SKM-1 treated with dmso at 0.1 percent for 144 hours (cell line): ENCODE results near the gene SEMA6B.

Experiments
- DNase-seq: peaks from one replicate; lab custom pipeline; 2025; ENCODE audit not compliant: unreplicated experiment; lab: John Stamatoyannopoulos, UW

The SEMA6B gene

DNA sequence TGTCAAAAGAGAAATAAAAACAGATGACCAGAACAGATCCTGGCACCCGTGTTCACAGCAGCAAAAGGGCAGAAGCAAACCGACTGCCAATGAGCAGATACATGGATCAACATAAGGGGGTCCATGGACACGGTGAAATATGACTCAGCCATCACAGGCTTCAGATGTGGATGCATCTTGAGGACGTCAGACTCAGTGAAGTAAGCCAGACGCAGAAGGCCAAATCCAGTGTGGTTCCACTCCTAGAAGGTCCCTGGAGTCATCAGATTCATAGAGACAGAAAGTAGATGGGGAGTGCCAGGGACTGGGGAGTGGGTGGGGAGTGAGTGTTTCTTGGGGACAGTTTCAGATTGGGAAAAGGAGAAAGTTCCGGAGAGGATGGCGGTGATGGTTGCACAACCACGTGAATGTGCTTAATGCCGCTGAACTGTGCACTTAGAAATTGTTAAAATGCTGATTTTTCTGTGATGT is 28.8 kb upstream of the SEMA6B start:
- DNase-seq = no peak

DNA sequence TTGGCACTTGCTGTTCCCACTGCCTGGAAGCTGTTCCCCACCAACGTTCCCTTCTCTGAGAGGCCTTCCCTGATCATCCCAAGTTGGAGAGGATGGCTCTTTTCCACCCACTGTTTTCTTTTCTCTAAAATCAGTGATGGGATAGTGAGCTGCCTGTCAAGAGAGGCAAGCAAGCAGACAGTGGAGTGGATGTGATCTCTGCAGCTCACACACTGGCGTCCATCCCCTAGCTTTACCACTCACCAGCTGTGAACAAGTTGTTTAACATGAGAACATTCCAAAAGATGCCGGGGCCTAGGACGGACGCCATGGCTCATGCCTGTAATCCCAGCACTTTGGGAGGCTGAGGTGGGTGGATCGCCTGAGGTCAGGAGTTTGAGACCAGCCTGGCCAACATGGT is 28.0 kb upstream of the SEMA6B start:
- DNase-seq = no peak

DNA sequence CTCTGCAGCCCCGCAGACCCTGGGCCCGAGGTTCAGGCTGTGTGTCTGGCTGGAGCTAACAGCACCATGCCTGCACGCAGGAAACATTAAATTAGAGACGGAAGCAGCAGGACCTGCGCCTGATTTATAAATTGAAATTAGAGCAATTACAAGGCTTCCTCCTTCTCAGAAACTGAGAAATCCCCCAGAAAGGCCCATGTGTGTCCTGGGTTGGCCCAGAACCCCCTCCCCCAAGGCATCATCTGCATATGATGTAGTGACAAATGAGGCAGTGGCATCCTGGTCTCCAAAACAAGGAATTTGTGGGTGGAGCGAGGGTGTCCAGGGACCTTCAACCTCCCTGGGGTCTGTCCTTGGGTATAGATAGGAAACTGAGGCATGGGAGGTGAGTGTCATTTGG is 27.2 kb upstream of the SEMA6B start:
- no peak for DNase-seq

DNA sequence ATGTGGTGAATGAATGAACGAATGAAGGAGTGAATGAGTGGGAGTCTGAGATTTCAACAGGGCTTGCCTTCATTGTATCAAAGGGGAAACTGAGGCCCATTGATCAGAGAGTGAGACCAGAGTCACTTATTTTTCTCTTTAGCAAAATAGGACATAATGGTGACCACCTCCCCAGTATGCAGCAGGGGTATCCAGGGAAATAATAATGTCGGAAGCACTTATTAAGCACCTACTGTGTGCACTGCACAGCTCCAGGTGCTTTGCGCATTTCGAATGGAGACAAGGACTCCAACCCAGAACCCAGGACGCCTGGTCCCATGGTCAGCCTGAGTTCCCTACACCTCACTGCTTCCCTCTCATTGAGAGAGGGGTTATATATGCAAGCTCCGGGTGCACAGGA is 26.8 kb upstream of the SEMA6B start:
- DNase-seq = no peak

DNA sequence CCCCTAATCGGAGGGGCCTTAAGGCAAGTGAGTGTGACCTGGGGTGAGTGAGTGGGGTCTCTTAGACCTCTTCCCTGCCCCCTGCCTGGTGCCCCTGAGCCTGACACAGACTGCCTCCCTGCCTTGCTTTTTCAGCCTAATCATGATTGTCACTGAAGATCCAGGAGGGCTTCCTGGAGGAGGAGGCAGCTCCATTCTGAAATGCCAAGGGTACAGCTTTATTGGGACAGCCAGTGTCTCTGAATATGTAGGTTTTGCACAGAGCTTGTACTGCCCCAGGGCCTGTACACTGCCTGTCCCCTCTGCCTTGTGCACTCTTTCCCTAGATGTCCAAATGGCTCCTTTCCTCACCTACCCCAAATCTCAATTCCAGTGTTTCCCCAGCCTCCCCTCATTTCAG is 26.1 kb upstream of the SEMA6B start:
- DNase-seq = no peak

DNA sequence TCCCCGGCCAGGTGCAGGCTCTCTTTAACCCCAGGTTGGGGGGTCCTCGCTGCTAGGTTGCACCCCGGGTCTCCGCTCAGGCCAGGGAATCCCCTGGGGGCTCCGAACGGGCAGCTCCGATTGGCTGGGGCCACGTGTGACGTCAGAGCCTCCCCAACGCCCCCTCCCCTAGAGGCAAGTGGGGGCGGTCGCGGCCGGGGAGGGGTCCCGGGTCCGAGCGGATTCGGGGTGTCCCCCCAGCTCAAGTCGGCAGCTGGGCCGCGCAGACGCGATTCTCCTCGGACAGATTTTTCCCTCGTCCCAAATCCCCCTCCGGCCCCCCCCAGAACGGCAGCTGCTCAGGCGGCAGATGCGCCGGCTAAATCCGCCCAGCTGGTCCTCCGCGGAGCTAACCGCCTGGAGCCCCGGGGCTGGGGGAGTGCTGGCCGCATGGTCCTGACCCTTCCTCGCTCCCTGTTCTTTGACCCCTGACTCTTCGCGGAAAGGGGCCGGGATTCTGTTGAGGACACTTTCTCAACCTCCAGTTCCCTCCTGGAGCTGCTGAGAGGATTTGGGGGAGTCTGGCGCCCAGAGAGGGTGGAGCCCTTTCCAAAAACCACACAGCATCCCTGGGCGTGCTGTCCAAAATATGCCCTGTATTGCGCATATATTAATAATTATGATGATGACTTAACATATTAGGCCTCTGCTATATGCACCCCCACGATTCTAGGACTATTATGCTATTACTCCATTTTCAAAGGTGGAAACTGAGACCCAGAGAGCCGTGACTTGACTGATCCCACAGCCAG is 25.4 kb upstream of the SEMA6B start:
- no peak for DNase-seq

DNA sequence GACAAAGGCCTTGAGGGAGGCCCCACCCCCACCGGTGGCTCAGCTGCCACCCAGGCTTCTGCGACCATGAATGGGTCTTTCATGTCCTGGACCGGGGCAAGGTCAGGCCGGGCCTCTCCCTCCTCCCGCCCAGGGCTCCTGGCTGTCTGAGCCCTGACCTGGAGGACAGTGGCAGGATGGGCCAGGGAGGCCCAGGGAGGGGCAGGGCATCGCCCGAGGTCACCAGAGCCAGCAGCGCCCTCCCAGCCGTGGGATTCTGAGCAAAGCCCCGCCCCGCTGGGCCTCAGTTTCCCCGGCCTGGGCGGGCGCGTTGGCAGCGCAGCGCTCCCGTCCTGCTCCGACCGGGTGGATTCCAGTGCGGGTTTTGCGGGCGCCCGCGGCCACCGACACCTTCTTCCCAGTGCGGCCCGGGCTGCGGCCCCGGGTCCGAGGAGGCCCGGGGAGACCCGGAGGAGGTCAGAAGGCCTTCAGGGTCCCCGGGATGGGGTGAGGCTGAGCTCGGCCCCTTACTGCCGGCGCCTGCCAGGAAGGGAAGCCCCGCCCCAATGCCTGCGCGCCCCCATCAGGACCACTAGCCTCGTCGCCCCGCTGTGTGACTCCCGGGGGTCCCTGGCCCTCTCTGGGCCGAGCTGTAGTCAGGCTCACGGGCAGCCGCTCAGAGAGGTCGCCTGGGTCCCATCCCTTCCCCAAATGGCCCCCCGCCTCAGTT is 24.6 kb upstream of the SEMA6B start:
- DNase-seq = no peak

DNA sequence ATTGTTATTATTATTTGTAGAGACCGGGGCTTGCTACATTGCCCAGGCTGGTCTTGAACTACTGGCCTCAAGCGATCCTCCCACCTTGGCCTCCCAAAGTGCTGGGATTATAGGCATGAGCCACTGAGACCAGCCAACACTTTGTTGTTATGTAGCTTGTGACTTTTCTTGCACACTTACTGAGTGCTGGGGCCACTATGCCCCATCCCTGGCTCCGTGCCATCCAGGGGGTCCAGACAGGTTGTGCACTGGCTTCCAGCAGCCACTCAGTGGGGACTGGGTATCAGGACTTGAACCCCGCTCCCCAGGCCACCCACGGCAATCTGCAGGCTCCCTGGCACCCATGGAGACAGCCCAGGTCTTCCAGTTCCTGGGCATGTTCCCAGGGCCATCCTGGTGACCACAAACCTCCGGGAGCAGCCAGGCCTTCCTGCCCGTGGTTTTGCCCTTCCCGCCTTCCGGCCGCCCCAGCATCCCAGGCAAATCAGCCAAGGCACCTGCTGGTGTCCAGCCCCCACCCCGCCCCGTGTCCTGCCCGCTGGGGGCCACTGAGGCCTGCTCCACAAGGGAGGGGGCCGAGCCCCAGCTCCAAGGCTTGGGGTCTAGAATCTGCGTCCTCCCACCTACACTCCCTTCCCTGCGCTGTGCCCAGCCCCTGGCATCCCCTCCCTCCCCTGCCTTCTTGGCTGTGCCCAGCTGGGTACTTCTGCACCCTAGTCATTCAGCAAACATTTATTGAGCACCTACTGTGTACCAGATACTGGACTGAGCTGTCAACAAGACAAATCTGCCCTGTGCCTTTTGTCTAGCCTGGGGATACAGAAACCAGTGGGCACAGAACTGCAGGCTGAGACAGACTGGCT is 23.7 kb upstream of the SEMA6B start:
- DNase-seq = no peak

DNA sequence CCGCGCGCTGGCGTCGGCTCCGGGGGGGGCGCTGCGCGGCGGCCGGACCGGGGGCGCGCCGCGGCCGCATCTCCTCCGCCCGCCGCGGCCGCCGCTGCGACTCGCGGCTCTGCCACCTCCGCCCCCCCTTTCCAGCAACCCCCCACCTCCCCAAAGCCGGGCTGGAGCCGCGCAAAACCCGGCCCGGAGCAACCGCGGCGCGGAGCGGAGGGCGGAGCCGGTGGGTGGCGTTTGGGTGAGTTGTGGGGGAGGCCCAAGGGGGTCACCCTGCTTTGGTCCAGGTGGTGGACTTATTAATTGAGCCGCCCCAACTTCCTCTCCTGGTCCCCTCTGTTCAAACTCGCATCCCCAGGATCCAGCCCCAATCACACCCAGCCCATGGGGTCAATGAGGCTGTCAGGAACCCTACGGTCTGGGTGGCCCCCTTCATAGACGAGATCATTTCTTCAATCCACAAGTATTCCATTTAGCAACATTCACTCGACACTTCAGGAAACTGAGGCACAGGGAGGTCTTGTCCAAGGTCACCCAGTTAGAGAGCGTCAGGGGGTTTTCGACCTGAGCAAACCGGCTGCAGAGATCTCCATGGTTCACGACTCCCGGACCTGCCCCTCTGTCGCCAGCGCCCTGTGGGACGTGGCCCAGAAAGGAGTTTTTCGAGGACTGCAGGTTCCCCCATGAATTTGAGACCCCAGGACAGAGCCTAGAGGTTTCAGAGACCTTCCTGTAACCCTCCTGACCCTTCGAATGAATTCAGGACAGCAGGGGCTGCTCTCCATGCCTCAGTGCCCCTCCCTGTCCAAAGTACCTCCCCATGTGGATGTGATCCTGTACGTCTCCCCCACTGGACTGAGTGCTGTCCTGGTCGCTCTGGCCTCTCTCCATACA is 22.4 kb upstream of the SEMA6B start:
- DNase-seq = no peak

DNA sequence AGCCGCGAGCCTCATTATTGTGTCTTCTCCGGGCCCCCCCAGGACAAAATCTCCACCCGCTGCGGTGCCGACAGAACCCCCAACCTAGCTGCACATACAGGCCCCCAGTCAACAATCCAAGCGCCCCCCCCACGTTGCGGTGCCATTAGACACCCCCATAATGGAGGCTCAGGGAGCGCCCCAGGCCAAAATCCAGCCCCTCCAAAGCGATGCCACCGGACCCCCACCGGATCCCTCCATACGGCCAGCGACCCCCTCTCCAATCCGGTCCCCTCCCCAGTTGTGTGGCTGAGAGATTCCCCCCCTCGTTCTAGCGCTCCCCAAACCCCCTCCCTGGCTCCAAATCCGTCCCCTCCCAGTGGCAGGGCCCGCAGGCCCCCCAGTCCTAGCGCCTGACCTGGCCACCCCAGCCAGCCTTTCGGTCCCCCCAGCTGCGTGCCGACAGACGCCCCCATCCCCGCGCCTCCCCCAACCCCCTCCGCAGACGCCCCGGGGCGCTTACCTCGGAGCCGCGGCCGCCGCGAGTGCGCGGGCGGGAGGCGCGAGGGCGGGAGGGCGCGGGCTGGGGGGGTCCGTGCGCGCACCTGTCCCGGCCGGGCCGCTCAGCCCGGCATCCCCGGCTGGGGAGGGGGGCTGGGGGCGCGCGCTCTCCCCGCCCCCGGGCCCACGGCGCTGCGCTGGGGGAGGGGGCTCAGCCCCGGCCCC is 21.6 kb upstream of the SEMA6B start:
- DNase-seq = no peak

DNA sequence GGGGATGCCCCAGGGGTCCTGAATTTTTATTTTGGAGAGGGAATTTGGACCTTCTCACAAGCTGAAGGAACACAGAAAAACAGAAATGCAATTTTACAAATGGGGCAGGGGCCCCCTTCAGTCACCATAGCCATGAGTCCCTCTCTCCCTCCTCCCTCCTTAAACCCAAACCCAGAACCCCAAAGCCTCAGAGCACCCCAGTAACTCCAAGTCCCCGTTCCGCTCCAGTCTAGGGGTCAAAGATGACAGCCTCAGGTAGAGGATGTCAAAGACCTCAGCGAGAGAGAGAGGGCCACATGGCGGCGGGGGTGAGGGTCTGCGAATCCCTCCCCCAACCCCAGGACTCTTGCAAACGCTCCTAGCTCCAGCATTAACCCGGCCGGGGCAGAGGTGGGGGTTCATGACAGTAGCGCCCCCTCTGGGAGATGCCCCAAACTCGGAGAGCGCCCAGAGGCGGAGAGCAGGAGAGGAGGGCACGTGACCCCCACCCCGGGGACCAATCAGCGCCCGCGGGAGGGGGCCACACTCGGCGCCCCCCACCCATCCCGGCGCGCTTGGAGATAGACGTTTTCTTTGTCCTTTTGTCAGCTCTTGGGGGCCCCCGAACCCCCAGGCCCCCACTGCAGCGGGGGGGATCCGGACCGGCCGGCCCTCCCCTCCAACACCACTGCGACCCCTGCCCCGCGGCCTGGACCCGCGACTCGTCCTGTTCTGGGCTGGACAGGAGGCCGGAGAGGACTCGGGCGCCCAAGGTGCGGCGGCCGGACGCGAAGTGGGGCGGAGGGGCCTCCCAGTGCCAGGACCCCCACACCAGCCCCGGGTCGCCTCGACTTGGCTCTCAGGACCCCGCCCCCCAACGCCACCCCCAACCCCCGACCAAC is 20.8 kb upstream of the SEMA6B start:
- DNase-seq = no peak

DNA sequence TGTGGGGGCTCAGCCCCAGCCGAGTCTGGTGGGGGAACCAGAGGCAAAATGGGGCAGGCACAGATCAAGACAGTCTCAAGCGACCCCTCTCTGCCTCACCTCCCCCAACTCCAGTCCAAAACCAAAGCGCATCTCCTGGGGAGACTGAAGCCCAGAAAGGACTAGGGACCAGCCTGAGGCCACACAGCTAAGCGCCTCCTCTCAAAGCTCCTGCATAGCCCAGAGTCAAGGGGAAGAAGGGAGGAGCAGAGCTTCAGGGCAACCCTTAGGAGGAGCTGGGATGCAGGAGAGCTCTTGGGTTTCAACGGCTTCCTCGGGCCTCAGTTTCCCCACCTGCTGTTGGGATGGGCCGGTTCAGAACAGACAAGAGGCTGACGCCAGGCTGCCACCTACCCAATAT is 19.9 kb upstream of the SEMA6B start:
- DNase-seq = no peak

DNA sequence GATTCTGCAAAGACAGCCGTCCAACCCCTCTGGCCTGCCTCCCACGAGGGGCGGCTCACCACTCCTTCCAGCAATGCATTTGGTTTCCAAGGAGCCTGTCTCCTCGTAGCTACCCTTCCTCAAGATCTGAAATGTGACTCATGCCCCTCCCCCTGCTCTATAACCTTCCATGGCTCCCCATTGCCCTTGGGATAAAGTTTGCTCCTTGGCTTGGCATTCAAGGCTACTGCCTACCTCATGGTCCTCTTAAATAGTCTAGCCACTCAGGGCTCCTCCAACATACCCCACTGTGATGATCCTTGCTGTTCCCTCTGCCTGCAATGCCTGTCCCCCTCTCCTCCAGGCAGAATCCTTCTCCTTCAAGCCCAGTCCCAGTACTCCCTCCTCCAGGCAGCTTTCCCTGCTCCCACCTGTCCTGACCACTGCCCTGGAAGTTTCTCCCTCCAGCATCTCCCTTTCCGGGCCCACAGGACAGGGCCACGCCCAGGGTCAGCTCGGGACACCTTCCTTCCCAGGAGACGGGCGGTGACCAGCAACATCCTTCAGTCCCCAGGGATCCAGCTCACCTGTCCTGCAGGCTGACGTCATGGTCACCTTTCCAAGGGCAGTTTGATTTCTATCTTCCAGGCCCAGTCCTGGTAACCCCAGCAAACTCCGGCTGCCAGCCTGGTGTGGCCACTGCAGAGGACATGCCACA is 19.2 kb upstream of the SEMA6B start:
- no peak for DNase-seq

DNA sequence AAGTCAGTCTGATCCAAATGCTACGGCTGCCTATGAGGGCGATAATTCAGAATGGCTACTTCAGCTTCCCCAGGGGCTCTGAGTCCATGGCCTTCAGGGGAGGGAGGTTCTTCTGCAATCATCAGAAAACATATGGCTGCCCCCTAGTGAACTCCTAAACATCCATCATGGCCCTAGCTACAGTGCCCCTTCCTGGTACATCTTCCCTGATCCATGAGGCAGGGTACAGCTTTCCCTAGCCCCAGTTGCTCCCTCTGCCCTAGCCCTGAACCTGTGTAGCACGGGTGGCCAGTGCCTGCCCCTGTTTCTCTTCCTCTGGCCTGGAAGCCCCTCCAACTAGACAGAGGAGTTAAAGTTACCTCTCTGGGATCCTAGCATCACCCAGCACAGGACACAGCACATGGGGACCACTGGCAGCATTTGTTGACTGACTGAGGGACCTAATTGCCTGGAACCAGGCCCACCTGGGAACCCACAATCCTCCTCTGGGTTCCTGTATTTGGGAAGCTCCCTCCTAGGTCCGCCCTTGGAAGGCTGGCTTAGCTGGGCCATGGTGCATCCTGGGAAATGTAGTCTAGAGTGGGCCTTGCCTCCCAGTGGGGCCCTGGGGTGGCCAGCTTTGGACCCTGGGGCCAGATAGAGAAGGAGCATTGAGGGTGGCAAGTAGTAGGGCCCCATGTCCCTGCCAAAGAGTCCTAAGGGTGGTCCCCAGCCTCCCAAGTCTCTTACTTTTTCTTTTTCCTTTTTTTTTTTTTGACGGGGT is 17.7 kb upstream of the SEMA6B start:
- DNase-seq = no peak

DNA sequence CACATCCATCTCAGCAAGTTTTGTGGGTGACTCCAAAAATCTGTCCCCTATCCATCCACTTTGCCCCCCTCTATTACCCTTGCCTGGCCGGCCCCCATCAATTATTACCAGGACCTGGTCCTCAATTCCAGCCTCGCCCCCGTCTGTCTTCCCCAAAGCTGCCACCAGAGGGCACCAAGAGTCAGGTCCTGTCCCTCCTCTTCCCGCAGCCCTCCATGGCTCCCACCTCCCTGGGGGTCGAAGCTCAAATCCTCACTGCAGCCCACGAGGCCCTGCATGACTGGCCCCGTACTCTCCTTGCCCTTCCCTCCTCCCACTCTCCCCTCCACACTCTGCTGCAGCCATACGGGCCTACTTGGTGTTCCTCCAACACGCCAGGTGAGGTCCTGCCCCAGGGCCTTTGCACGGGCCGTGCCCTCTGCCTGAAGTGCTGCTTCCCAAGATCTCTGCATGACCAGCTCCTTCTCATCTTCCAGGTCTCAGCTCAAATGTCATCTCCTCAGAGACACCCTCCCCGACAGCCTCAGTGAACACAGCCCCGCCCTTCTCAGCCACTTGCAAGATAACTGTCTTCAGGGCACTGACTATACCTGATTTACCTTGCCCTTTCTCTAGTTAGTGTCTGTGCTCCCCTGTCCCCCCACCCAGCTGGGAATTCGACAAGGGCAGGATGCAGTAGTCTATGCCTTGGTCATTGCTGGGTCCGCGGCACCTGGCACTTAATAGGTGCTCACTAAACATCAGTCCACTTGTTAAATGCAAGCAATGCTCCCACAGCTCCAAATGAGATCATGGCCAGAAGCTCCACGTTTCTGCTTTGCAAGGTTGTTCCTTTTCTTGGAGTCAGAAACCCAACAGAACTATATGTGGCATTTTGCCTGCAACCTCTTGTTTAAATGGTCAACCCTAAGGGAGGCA is 16.8 kb upstream of the SEMA6B start:
- no peak for DNase-seq

DNA sequence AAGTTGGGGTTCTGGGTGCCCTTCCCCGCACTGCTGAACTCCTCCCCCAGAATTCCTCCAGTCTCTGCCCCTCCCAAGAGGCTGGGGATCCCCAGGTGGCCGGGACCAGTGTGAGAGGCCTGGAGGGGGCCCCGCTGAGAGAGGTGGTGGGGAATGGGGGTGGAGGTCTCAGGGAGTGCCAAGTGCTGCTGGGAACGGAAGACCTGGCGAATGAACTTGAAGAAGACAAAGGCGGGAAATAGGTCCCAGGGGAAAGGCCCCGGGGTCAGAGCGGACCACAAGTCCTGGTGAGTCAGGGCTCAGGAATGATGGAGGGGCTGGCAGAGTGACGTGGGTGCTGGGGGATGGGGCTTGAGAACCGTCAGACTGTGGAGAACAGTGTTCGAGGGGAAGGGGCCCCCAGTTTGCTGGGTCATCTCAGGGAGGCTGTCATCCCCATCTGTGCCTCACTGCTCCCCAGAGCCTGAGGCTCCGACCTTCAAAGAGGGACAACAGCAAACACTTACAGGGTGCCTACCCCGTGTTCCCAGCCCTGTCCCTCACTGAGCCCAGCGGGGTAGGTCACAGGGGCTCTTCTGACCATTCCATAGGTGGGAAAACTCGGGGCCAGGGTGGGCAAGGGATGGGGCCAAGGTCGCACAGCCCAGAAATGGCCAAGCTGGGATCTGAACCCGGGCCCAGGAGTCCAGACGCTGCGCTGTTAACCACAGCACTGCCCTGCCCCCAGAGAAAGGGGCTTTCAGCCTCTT is 16.0 kb upstream of the SEMA6B start:
- DNase-seq = no peak
